ENCODE results near the gene SCAI.
"Not testable (repeated sequence)": the region's sequence is repeated elsewhere in the genome, so short reads cannot be mapped to it uniquely, and the experiment has no call there.

The SCAI gene

DNA sequence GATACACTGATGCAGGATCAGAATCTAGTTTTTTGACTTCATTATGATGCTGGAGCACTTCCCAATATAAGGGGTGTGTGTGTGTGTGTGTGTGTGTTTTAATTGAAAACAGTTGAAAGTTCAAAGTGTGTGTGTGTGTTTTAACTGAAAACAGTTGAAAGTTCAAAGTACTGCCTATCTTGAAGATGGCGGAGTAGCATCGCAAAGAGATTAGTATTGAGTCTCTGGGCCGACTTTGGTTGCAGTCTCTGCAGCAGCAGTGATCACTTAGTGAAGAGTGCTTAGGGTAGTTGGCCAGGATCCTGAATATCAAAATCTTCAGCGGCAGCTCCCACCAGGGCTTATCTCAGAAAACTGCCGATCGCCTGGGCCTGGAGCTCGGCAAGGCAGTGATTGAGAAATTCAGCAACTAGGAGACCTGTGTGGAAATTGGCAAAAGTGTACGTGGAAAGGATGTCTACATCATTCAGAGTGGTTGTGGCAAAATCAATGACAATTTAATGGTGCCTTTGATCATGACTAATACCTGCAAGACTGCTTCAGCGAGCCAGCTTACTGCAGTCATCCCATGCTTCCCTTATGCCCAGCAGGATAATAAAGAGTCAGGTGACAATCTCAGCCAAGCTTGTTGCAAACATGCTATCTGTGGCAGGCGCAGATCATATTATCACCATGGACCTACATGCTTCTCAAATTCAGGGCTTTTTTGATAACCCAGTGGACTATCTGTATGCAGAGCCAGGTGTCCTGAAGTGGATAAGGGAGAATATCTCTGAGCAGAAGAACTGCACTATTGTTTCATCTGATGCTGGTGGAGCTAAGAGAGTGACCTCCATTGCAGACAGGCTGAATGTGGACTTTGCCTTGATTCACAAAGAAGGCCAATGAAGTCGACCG is 7.3 kb upstream of the SCAI start:
- DNase-seq (ENCODE audit: low read depth in 4 of 4, low spot score in 1 of 4), result no peak

DNA sequence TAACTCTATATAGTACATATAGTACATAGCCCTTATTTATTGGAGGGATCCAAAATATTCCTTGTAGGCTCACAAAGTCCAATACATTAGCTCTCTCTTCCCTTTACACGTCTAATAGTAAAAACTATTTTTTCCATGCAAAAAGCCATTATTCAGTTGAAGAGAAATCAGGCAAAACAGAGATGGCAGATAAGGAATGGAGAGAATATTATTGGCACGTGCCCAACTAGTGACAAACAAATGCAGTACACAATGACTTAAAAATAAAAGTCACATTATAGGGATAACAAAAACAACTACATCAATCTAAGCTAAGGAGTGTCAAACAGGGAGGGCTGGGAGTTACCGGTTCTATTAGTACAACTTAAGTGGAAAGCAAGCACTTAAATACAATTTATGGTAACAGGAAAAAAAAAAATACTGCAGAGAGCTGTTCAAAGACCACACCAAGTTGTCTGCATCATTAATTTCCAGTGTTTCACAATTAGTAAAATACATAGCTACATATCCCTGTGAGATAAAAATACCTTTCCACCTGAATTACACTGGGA is 4.1 kb upstream of the SCAI start:
- DNase-seq (ENCODE audit: low read depth in 4 of 4, low spot score in 1 of 4), result no peak

DNA sequence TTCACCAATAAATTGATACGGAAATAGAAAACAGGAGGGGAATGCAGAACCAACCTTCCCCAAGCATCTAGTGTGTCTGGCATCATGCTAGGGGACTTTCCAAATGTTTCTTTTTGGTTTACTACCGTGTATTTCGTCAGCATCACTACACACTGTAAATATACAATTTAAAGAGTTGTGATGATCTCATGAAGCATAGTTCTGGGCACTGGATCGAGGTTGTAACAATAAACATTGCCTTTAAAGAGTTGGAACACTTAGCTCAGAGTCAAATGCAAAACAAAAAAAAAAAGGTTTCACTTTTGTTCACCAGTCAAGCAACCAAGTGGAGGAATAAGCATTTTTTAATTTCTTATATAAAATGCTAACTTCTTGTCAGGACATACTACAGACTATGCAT is 2.9 kb upstream of the SCAI start:
- no peak for DNase-seq (ENCODE audit: low read depth in 4 of 4, low spot score in 1 of 4)

DNA sequence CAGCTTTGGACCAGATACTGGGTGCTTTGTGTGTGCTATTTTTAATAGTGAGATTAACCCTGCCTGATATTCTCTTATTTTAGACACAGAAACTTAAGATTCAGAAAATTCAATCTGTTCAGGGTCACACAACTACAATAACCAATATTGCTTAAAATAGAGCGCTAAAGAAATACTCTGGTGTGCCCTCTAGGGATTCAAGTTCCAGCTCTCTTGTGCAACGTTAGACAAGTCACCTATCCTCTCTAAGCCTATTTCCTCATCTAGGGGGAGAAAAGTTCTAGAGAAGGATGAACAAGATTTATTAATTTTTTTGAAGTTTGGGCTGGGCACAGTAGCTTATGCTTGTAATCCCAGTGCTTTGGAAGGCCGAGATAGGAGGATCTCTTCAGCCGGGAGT is 2.1 kb upstream of the SCAI start:
- no peak for DNase-seq (ENCODE audit: low read depth in 4 of 4, low spot score in 1 of 4)

DNA sequence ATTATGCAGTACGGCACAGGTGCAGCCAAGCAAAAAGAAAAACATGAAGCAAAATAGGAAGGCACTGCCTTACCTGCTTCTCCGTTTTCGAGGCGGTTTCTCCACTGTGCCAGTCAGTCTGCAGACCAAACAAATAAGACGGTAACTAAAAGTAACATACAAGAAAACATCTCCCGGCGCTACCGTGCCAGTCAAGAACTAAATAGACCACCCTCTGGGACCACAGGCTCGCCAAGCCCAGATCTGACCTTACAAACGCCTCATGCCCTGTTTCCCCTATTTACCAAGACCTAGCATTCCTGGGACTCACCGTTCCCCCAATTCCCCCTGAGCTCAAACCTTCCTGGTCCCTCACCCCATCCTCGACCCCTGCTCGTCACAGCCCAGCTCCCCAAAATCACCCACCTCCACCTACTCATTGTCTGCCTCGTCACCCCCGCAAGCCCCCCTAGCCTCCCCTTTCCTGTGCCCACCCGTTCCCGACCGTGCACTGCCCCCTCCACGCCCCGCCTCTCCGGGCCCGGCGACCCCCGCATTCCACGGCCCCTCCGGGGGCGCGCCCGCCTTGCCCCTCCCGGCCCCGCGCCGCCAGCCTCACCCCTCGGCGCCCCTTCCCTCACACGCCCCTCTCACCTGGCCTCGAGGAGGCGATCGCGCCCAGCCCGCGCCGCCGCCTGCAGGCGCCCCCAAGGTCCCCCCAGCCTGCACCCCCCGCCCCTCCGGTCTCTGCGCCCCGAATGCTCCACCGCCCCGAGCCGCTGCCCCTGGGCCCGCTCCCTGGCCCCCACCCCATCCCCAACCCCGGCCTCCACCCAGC is 560 bp downstream of the SCAI start:
- DNase-seq (ENCODE audit: low read depth in 4 of 4, low spot score in 1 of 4), result peak in 1 of 4 experiments; percentile 10

DNA sequence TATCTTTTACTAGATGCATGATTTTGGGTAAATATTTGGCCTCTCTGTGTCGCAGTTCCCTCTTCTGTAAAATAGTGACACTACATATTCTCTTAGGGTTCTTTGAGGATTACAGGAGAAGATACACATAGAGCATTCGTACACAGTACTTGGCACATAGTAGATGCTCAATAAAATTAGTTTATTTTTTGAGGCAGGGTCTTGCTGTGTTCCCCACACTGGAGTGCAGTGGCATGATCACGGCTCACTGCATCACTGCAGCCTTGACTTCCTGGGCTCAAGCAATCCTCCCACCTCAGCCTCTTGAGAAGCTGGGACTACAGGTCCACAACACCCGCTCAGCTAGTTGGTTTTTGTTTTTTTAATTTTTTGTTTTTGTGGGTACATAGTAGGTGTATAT is 1.6 kb downstream of the SCAI start:
- DNase-seq (ENCODE audit: low read depth in 4 of 4, low spot score in 1 of 4), result no peak

DNA sequence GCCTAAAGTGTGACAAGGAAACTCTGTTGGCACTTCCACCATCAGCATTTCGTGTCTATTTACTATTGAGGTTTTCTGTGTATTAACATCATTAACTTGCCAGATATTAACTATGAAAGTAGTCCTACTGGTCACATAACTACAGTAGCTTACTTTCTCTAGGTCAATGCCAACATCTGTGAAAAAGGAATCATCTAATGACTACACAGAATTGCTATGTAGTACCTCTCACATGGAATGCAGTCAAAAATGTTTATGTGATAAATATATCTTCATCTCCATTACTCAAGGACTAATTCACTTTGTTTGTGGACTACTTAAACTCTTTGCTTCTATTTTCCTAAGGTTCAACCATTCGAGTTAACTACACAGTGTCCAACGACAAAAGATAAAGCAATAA is 2.1 kb downstream of the SCAI start:
- no peak for DNase-seq (ENCODE audit: low read depth in 4 of 4, low spot score in 1 of 4)

DNA sequence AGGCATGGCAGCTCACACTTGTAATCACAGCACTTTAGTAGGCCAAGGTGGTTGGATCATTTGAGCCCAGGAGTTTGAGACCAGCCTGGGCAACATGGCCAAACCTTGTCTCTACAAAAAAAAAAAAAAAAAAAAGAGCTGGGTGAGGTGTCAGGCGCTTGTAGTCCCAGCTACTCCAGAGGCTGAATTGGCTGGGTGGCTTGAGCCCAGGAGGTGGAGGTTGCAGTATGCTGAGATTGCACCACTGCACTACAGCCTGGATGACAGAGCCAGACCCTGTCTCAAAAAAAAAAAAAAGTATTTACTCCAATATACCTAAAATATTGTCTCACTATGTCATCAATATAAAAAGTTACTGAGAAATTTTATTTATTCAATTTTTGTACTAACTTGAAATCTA is 2.8 kb downstream of the SCAI start:
- no peak for DNase-seq (ENCODE audit: low read depth in 4 of 4, low spot score in 1 of 4)

DNA sequence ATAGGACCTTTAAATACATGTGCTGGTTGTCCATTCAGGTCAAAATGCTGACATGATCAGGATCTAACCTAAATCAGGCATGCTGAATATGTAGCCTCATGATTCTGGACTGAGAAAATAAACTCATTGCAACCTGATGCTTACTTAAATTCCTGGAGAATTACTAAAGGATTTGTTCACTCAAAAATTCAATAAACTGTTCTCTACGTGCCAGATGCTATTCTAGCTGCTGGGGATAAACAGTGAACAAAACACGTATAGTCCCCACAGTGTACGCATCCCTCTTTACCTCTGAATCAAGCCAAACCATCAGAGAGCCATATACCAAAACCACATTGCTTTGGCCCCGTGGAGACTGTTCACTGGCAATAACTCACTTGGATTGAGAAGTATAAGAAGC is 6.1 kb downstream of the SCAI start:
- no peak for DNase-seq (ENCODE audit: low read depth in 4 of 4, low spot score in 1 of 4)

DNA sequence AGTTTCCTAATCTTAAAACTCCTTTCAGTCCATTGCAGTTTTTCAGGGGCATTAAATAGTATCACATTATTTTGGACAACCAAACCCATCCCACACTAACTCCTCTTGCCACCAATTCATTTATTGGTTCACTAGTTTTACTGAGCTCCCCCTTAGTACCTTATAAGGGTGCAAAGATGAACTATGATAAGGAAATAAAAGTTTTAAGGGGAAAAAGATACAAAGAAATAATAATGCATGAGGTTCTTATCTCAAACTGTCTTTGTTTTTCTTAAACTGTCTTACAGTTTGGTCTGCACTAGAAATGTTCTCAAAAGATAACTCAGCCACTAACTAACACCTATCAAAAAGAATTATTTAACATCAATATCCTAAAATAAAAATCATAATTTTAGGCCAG is 8.4 kb downstream of the SCAI start:
- no peak for DNase-seq (ENCODE audit: low read depth in 4 of 4, low spot score in 1 of 4)

DNA sequence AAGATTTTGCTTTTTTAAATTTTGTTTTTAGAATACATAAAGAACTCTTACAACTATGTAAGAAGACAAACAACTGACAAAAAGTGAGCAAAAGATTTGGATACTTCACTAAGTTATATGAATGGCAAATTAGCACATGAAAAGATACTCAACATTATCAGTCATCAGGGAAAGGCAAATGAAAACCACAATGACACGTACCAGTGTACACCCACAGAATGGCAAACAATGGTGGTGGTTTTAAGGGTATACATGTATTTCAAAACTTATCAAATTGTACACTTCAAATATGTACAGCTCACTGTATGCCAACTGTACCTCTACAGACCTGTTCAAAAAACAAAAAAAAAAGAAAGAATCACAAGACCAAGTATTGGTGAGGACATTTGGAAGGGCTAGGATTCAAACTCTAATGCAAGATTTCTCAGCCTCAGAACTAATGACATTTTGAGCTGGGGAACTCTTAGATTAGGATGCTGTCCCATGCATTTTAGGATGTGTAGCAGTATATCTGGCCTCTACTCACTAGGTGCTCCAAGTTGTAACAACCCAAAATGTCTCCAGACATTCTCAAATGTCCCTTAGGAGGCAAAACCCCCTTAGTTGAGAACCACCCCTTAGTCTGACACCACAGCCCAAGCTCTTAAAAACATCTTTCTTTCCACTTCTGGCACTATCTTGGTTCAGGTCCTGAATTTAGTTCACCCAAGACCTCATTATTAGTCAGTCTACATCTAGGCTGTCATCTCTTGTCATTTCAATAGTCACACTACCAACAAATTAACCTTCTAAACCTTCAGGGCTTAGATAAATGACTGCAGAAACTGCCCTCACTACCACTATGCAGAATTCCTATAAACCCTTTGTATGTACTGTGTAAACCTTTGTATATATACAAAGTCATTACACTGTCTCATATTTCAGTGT is 9.7 kb downstream of the SCAI start:
- DNase-seq (ENCODE audit: low read depth in 4 of 4, low spot score in 1 of 4), result no peak

DNA sequence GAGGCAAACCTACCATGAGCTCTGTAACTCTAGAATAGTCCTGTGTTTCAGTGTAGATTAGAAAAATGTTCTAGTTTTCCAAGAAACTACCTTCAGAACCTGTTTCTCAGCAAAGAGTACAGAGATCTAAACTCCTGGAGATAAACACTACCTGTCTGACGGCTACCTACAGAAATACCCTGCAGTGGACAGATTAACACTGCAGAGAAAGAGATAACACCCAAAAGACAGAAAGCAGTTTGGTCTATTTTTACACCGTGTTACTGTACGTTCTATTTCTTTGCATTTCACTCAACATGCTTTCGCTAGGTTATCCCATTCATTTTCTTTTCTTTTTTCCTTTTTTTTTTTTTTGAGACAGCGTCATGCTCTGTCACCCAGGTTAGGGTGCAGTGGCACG is 11.6 kb downstream of the SCAI start:
- no peak for DNase-seq (ENCODE audit: low read depth in 4 of 4, low spot score in 1 of 4)

DNA sequence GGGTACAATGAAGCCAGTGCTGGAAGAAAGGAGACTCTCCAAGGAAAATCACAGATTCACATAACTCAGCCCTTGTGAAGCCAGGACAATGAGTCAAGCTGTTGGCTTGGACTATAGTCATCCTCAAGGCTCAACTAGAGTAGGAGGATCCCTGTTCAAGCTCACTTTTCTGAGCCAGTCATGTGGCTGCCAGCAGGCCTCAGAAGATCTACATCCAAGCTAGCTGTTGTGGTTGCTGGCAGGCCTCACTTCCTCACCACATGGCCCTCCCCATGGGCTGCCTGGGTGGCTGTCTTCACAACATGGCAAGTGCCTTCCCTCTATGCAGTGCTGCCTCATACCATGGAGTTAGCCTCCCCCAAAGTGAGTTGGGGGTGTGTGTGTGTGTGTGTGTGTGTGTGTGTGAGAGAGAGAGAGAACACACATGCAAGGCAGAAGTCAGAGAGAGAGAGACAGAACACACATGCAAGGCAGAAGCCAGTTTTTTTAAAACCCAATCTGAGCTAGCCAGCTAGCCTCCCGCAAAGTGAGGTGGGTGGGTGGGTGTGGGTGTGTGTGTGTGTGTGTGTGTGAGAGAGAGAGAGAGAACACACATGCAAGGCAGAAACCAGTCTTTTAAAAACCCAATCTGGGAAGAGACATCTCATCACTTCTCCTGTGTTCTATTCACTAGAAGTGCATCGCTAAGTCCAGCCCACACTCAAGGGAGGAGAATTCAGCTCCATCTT is 17.1 kb downstream of the SCAI start:
- DNase-seq (ENCODE audit: low read depth in 4 of 4, low spot score in 1 of 4), result peak; percentile 22 to 62 (median 32)

DNA sequence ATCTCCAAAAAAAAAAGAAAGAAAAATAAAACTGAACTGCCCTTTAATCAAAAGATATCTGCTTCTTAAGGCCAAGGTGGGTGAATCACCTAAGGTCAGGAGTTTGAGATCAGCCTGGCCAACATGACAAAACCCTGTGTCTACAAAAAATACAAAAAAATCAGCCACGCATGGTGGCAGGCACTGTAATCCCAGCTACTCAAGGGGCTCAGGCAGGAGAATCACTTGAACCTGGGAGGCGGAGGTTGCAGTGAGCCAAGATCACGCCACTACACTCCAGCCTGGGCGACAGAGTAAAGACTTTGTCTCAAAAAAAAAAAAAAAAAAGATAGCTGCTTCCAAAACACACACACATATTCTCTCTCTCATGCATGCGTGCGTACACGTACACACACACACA is 17.8 kb downstream of the SCAI start:
- no peak for DNase-seq (ENCODE audit: low read depth in 4 of 4, low spot score in 1 of 4)

DNA sequence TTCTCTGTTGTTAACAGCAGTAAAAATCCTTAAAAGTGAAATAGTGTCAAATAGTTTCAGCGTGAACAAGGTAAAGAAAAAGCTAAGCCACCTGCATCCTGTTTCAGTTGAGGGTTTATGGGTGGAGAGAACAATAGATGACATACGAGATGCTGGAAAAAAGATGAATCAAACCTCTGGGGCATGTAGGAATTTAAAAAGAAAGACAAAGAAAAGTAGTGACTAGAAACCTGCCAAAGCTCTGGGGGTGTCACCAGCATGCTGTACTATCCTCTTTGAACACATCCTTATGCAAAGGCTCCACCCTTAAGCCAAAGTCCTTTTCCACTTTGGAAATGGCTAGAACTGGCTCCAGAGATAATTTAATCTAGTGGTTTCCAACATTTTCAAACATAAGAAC is 22.2 kb downstream of the SCAI start:
- no peak for DNase-seq (ENCODE audit: low read depth in 4 of 4, low spot score in 1 of 4)

DNA sequence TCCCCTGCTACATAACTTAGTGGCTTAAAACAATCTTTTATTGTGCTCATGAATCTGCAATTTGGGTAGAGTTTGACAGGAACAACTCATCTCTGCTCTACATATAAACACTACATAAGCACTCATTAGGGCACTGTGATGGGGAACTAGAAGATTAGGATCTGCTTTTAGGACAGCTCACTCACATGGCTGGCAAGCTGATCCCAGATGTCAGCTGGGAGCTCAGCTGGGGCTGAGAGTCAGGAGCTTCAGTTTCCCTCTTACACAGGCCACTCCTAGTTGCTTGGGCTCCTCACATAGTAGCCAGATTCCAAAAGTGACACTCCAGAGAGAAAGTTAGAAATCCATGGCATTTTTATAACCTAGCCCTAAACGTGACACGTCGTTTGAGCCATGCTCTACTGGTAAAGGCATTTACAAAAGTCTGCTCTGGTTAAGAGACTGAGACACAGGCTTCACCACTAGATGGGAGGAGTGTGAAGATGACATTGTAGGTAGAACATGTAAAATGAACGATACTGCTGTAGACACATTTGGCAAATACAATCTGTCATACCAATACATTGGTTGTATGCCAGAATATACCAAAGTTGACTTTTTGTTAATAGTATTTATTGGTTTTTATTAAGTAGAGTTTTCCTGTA is 23.6 kb downstream of the SCAI start:
- DNase-seq (ENCODE audit: low read depth in 4 of 4, low spot score in 1 of 4), result no peak

DNA sequence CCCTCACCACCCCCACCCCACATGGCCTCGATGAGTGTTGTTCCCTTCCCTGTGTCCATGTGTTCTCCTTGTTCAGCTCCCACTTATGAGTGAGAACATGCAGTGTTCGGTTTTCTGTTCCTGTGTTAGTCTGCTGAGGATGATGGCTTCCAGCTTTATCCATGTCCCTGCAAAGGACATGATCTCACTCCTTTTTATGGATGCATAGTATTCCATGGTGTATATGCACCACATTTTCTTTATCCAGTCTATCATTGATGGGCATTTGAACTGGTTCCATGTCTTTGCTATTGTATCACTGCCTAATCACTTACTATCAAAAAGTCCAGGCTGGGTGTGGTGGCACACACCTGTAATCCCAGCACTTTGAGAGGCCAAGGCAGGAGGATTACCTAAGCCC is 24.6 kb downstream of the SCAI start:
- not testable (repeated sequence) for DNase-seq (ENCODE audit: low read depth in 4 of 4, low spot score in 1 of 4)

DNA sequence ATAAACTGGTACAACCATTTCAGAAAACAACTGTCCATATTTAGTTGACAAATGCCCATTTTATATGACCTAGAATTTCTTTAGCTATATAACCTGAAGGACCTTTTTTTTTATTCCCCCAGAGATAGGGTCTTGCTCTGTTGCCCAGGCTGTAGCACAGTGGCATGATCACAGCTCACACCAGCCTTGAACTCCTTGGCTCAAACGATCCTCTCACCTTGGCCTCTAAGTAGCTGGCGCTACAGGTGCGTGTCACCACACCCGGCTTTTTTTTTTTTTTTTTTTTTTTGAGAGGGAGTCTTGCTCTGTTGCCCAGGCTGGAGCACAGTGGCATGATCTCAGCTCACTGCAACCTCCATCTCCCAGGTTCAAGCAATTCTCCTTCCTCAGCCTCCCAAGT is 28.8 kb downstream of the SCAI start:
- DNase-seq (ENCODE audit: low read depth in 4 of 4, low spot score in 1 of 4), result not testable (repeated sequence)

DNA sequence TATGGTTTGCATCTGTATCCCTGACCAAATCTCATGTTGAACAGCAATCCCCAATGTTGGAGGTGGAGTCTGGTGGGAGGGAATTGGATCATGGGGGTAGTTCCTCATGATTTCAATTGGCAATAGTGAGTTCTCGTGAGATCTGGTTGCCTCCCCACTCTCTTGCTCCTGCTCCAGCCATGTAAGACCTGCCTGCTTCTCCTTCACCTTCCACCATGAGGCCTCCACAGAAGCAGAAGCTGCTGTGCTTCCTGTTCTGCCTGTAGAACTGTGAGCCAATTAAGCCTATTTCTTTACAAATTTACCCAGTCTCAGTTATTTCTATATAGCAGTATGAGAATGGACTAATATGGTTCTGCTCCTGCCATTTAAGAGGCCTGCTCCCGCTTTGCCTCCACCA is 32.9 kb downstream of the SCAI start:
- DNase-seq (ENCODE audit: low read depth in 4 of 4, low spot score in 1 of 4), result no peak

DNA sequence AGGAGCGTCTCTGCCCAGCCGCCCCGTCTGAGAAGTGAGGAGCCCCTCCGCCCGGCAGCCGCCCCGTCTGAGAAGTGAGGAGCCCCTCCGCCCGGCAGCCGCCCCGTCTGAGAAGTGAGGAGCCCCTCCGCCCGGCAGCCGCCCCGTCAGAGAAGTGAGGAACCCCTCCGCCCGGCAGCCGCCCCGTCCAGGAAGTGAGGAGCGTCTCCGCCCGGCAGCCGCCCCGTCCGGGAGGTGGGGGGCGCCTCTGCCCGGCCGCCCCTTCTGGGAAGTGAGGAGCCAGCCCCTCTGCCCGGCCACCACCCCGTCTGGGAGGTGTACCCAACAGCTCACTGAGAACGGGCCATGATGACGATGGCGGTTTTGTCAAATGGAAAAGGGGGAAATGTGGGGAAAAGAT is 34.8 kb downstream of the SCAI start:
- DNase-seq (ENCODE audit: low read depth in 4 of 4, low spot score in 1 of 4), result not testable (repeated sequence)
